HG03571 (cell line): Measurements from ENCODE around the gene TBRG4.

Source experiments
- ATAC-seq: cut with Tn5 transposase; IDR thresholded peaks from one replicate; pipeline ENCODE4 v1.9.1; 2021; ENCODE audit not compliant: unreplicated experiment

TBRG4 gene

DNA sequence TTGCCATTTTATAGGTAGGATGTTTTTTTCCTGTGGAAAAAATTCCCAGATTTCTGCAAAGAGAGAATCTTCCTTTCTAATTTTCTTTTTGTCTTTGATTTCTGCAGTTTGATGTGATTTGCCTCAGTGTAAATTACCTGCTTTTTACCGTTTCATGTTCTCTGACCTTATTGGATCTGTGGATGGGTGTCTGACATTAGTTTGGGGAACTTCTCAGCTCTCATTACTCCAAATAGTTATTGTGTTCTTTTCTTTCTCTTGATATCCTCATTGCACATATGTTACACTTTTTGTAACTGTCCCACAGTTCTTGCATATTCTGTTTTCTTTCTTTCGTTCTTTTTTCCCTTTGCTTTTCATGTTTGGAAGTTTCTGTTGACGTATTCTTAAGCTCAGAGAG lies 51.2 kb downstream of the TBRG4 start:
- ATAC-seq, result no peak

DNA sequence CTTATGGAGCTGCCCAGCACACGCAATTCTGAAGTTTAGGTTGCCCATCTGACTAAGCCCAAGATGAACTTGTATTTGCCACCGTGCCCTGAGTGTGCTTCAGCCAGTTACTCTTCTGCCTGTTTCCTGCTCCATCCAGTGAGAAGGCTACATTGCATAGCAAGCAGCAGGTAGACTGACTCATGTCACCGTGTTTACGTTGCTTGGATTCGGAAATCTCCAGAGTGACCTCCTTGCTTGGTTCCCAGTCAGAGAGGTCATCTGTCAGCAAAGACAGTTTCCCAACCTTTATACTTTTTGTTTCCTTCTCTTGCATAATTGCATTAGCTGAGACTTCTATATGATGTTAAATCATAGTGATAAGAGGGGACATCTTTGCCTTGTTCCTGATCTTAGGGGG lies 53.6 kb downstream of the TBRG4 start:
- no peak for ATAC-seq

DNA sequence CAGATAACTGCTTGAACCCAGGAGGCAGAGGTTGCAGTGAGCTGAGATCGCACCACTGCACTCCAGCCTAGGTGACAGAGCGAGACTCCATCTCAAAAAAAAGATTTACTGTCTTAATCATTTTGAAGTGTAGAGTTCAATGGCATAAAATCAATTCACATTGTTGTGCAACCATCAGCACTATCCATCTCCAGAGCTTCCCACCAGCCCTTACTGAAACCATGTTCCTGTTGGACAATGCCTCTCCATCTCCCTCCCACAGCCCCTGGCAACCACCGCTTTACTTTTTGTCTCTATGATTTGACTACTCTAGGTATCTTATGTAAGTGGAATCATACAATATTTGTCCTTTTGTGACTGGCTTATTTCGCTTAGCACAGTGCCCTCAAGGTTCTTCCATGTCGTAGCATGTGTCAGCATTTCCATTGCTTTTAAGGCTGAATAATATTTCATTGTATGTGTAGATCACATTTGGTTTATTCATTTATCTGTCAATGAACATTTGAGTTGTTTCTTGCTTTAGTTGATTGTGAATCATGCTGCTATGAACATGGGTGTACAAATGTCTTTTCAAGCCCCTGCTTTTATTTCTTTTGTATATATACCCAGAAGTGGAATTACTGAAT lies 55.8 kb downstream of the TBRG4 start:
- no peak for ATAC-seq

DNA sequence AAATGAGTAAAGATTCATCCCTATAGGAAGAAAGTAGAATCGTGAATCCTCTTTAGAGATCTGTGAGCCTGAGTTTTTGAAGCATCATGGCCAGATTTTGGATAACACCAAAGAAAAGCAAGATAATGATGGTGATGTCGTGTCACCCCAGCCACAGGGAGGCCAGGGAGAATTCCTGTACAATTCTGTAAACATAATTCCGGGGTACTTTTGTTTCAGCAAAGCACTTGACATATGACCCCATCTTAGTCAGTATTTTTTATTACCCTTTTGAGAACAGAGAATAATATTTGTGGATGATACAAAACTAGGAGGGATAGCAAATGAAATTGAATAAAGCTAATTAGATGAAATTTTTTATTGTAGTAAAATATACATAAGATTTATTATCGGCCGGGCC lies 56.5 kb downstream of the TBRG4 start:
- no peak for ATAC-seq

DNA sequence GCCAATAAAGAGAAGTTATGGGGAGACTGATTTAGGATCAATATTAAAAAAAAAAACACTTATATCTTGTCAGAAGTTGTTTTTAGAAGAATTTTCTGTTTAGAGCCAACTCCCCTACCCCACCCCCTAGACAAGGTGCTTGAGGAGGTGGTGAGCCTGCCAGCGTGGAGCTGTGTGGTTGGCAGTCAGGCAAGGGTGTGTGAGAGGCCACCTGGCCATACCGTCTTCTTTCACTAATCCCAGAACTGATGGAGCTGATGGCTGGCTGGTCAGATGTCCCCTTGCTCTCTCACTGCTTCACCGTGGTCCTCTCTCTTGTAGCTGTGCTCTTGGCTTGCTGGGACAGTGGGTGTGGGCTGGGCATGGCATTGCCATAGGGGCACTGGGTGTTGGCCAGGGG lies 57.1 kb downstream of the TBRG4 start:
- ATAC-seq, result no peak

DNA sequence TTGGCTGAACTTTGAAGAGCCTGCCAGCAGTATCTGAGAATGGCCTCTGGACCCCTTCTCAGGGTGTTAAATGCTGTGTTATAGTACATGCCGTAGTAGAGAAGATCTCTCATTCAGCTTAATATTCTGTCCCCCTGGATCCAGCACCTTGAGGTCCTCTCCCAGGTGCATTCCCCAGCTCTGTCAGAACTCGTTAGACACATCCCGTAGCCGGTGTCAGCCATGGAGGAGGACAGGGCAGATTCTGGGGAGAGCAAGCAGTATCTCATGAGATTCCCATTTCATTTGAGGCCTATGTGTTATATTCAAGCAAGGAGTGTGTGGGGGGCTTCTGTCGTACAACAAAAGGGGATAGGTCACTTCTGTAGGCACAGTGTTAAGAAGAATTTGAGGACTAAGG lies 57.6 kb downstream of the TBRG4 start:
- no peak for ATAC-seq

DNA sequence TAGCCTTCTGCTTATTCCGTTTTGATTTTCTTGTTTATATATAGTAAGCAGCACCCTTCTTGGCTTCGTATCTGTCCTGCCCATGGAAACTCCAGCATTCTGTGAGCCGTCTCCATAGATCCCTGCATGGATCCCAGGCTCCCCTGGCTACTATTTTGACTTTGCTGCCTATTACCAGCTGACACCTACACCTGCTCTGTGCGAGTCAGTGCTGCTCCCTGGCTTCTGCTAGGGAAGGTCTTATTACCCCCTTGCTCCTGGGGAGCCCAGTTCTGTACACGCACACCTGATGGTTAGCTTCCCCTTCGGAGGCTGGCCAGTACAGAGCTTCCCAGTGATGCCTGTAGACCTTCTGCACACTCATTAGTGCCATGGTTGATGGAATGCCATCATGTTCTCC lies 58.1 kb downstream of the TBRG4 start:
- no peak for ATAC-seq

DNA sequence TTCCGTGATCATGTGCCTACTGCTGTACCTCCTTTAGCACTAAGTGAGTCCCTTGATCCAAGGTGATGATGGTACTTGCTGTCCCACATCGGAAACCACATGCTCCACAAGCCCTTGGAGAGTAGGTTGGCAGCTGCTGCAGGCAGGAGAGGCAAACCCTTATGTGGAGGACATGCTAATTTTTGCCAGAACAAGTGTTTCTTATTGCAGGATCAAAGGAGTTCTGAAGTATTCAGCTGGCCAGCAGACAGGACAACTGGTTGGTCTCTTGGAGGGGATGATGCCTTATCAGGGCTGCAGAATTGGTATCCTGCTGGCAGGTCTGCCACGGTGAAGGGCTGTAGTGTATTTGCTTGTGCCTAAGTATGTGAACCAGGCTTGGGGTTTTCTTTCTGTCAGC lies 59.5 kb downstream of the TBRG4 start:
- ATAC-seq, result no peak

DNA sequence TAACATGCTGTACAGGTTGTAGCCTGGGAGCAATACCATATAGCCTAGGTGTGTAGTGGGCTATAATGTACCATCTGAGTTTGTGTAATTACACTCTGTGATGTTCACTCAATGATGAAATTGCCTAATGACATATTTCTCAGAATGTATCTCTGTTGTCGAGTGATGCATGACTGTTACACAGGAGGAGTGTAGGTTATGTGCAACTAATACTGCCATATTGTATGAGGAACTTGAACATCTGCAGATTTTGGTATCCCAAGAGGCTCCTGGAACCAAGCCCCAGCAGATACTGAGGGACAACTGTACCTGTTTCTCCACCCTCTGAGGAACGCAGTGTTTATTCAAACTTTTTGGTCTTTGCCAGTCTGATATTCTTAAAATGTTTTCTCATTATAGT lies 61.3 kb downstream of the TBRG4 start:
- no peak for ATAC-seq
